H9 (cell line): Measurements from ENCODE around the gene RALBP1. TPM values are rescaled to one million over a fixed set of nuclear protein-coding genes. Genes with fewer than 3 reads are reported as not detected.

Experiments used
- DNase-seq: peaks from one replicate; pipeline ENCODE4 v3.0.0-alpha.2; 2017
- H2AFZ ChIP-seq: one replicate; pipeline ENCODE4 v1.6.1; 2013; ENCODE audit warnings: mild to moderate bottlenecking, low read length, control low read depth, moderate library complexity
- H2AK5ac ChIP-seq: 2 replicates; pipeline ENCODE4 v1.6.1; 2013; ENCODE audit warnings: low read length, control low read depth, mixed read lengths; ENCODE audit not compliant: insufficient read length
- H2BK120ac ChIP-seq: one replicate; pipeline ENCODE4 v1.6.1; 2013; ENCODE audit warnings: low read depth, mild to moderate bottlenecking, low read length, control low read depth, inconsistent platforms; ENCODE audit not compliant: poor library complexity, severe bottlenecking
- H2BK12ac ChIP-seq: 2 replicates; pipeline ENCODE4 v1.6.1; 2013; ENCODE audit warnings: low read length, control low read depth, mixed read lengths, low read depth; ENCODE audit not compliant: insufficient read length
- H2BK15ac ChIP-seq: 2 replicates; pipeline ENCODE4 v1.6.1; 2013; ENCODE audit warnings: low read depth, low read length, control low read depth
- H2BK20ac ChIP-seq: one replicate; pipeline ENCODE4 v1.6.1; 2013; ENCODE audit warnings: low read depth, mild to moderate bottlenecking, low read length, control low read depth, inconsistent platforms; ENCODE audit not compliant: poor library complexity, severe bottlenecking
- H2BK5ac ChIP-seq: 2 replicates; pipeline ENCODE4 v1.6.1; 2013; ENCODE audit warnings: low read length, control low read depth, mixed read lengths; ENCODE audit not compliant: insufficient read length
- H3K14ac ChIP-seq: 2 replicates; pipeline ENCODE4 v1.6.1; 2013; ENCODE audit warnings: low read length, control low read depth; ENCODE audit not compliant: insufficient read depth
- H3K18ac ChIP-seq: 2 replicates; pipeline ENCODE4 v1.6.1; 2013; ENCODE audit warnings: low read depth, mild to moderate bottlenecking, mixed read lengths, low read length, control low read depth; ENCODE audit not compliant: insufficient read length
- H3K23ac ChIP-seq: 2 replicates; pipeline ENCODE4 v1.6.1; 2013; ENCODE audit warnings: low read length, control low read depth, mixed read lengths, low read depth; ENCODE audit not compliant: insufficient read length
- H3K23me2 ChIP-seq: 2 replicates; pipeline ENCODE4 v1.6.1; 2013; ENCODE audit warnings: low read depth, mild to moderate bottlenecking, mixed read lengths, low read length, control low read depth; ENCODE audit not compliant: insufficient read length, poor library complexity, severe bottlenecking
- H3K27ac ChIP-seq: 2 replicates; pipeline ENCODE4 v1.5.1; 2013; ENCODE audit warnings: low read length, control low read depth, mixed read lengths, low read depth; ENCODE audit not compliant: insufficient read length
- H3K27me3 ChIP-seq: 2 replicates; pipeline ENCODE4 v1.6.1; 2013; ENCODE audit warnings: low read length, control low read depth, inconsistent platforms; ENCODE audit not compliant: insufficient read depth
- H3K4ac ChIP-seq: 2 replicates; pipeline ENCODE4 v1.6.1; 2013; ENCODE audit warnings: low read depth, mild to moderate bottlenecking, control low read depth, inconsistent platforms, low read length, moderate library complexity
- H3K4me1 ChIP-seq: 2 replicates; pipeline ENCODE4 v1.6.1; 2013; ENCODE audit warnings: low read length, control low read depth, inconsistent platforms; ENCODE audit not compliant: insufficient read depth
- H3K4me2 ChIP-seq: 2 replicates; pipeline ENCODE4 v1.6.1; 2013; ENCODE audit warnings: low read length, control low read depth, mixed read lengths; ENCODE audit not compliant: insufficient read length, insufficient read depth
- H3K56ac ChIP-seq: 2 replicates; pipeline ENCODE4 v1.6.1; 2013; ENCODE audit warnings: low read depth, mild to moderate bottlenecking, mixed read lengths, low read length, control low read depth; ENCODE audit not compliant: insufficient read length
- H3K79me1 ChIP-seq: 2 replicates; pipeline ENCODE4 v1.6.1; 2013; ENCODE audit warnings: low read depth, mild to moderate bottlenecking, moderate library complexity, low read length, control low read depth, inconsistent platforms; ENCODE audit not compliant: insufficient read depth, poor library complexity, severe bottlenecking
- H3K79me2 ChIP-seq: 2 replicates; pipeline ENCODE4 v1.6.1; 2013; ENCODE audit warnings: low read length, control low read depth, inconsistent platforms; ENCODE audit not compliant: insufficient read depth
- H3K9ac ChIP-seq: 2 replicates; pipeline ENCODE4 v1.6.1; 2013; ENCODE audit warnings: low read length, control low read depth, mixed read lengths; ENCODE audit not compliant: insufficient read length; ENCODE audit errors: extremely low read depth
- H3K9me3 ChIP-seq: one replicate; pipeline ENCODE4 v1.6.1; 2013; ENCODE audit warnings: low read depth, low read length, inconsistent platforms; ENCODE audit not compliant: control insufficient read depth
- H3T11ph ChIP-seq: one replicate; pipeline ENCODE4 v1.6.1; 2013; ENCODE audit warnings: mild to moderate bottlenecking, low read length, control low read depth, inconsistent platforms
- H4K20me1 ChIP-seq: one replicate; pipeline ENCODE4 v1.6.1; 2013; ENCODE audit not compliant: control insufficient read depth, insufficient read length, insufficient read depth
- H4K5ac ChIP-seq: 2 replicates; pipeline ENCODE4 v1.6.1; 2013; ENCODE audit warnings: low read depth, mild to moderate bottlenecking, mixed read lengths, low read length, control low read depth; ENCODE audit not compliant: insufficient read length
- H4K8ac ChIP-seq: replicated peaks from 2 replicates; pipeline ENCODE4 v1.6.1; 2013; ENCODE audit warnings: low read length, control low read depth, mixed read lengths, low read depth; ENCODE audit not compliant: insufficient read length
- H4K91ac ChIP-seq: 2 replicates; pipeline ENCODE4 v1.6.1; 2013; ENCODE audit warnings: low read depth, mild to moderate bottlenecking, moderate library complexity, mixed read lengths, low read length, control low read depth; ENCODE audit not compliant: insufficient read length
- H3K27ac Mint-ChIP-seq, 3 experiments: 2 replicates in 2 of 3; 3 replicates in 1 of 3; pipeline ENCODE4 v1.8.0; 2020 to 2021; ENCODE audit warnings: mixed read lengths in 3 of 3, mild to moderate bottlenecking in 1 of 3, moderate library complexity in 1 of 3
- H3K27me3 Mint-ChIP-seq: 2 replicates; pipeline ENCODE4 v1.8.0; 2021; ENCODE audit warnings: low read depth, mild to moderate bottlenecking, moderate library complexity, mixed read lengths
- H3K36me3 Mint-ChIP-seq, 3 experiments: 2 replicates in 2 of 3; 3 replicates in 1 of 3; pipeline ENCODE4 v1.8.0; 2020 to 2021; ENCODE audit warnings: low read depth in 3 of 3, mixed read lengths in 3 of 3; ENCODE audit not compliant: insufficient read depth in 1 of 3
- H3K4me1 Mint-ChIP-seq, 2 experiments: 2 replicates each; pipeline ENCODE4 v1.8.0; 2020; ENCODE audit warnings: mixed read lengths in 2 of 2
- H3K4me3 Mint-ChIP-seq, 2 experiments: 2 replicates in 1 of 2; 3 replicates in 1 of 2; pipeline ENCODE4 v1.8.0; 2020 to 2021; ENCODE audit warnings: mild to moderate bottlenecking in 2 of 2, mixed read lengths in 2 of 2, moderate library complexity in 1 of 2
- H3K9me3 Mint-ChIP-seq, 2 experiments: 2 replicates in 1 of 2; 3 replicates in 1 of 2; pipeline ENCODE4 v1.8.0; 2020; ENCODE audit warnings: mild to moderate bottlenecking in 2 of 2, mixed read lengths in 2 of 2, moderate library complexity in 1 of 2
- WGBS: extraction: QIAGEN DNeasy Blood & Tissue Kit; methylation state at CpG from one replicate; pipeline ENCODE4 v1.1.7; 2013; ENCODE audit warnings: missing lambda C conversion rate, low lambda C conversion rate, mixed read lengths; ENCODE audit not compliant: insufficient read length; ENCODE audit errors: extremely low coverage; 5-methylcytosine and 5-hydroxymethylcytosine counted together
- total RNA-seq: library from RNA; stranded (reverse); gene quantifications from 2 replicates; pipeline ENCODE4 v1.2.1, GENCODE V29; 2021
- TF ChIP-seq, protein P1 (sequence below): fragments of 200-600 bp; sonication (generic); conservative IDR thresholded peaks from 3 replicates; pipeline ENCODE4 v1.8.0; 2021; ENCODE audit warnings: antibody characterized with exemption, mild to moderate bottlenecking

RALBP1 gene
- total RNA-seq, 1 experiment from 2014 or later, result 51.0 TPM

DNA sequence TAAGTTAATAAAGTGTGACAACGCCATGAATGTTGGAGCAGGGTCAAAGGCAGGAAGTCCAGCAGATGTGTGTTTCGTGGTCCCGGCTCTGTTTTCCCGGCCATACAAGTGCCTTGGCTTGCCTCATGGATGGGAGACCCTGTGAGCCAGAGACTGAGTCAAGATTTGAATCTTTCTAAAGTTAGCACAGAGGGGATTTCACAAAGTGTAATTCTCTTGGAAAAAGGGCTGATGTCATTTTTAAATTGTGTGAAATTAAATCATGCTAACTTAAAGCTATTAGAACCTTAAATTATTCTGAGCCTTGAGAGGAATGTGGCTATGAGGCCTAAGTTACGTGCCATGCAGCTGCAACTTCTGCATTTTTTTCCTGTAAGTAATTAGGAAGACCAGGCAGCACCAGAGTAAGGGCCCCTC, 38.3 kb upstream of the RALBP1 start:
- no peaks in the 10 kb centered on the region for H3K27me3 ChIP-seq
- peaks cover 3% of the 10 kb centered on the region; the same call in 1 of the 2 replicates for H3K4me1 ChIP-seq
- no peak overlapping the region for H4K8ac ChIP-seq
- no peak overlapping the region for H3K4me2 ChIP-seq
- no peak for DNase-seq
- H4K20me1 ChIP-seq, result no peaks in the 10 kb centered on the region
- Mint-ChIP-seq H3K36me3 (0 out of 7 replicates have a peak, but pooled peaks cover 0 to 3% (median 1%) of the 10 kb centered on the region in 3 experiments), H3K27me3 (peaks cover 2% of the 10 kb centered on the region; the same call in 1 of the 2 replicates), H3K4me3 (no peak overlapping the region), H3K4me1 (peaks cover 22 to 29% of the 10 kb centered on the region in 2 experiments), H3K27ac (peak overlapping the region in 1 of 3 experiments; percentile 82; a peak in 2 of 7 replicates), H3K9me3 (peaks cover 0 to 3% of the 10 kb centered on the region in 2 experiments; a peak in 1 of 5 replicates)
- H2BK5ac ChIP-seq, result no peak overlapping the region
- H2BK20ac ChIP-seq, result no peak overlapping the region
- H2AK5ac ChIP-seq, result no peak overlapping the region
- H3K9ac ChIP-seq, result no peak overlapping the region
- H3K27ac ChIP-seq, result no peak overlapping the region
- no peak overlapping the region for H3T11ph ChIP-seq
- H2BK12ac ChIP-seq, result no peak overlapping the region
- no peak overlapping the region for H2BK120ac ChIP-seq
- H3K23ac ChIP-seq, result no peak overlapping the region
- H3K18ac ChIP-seq, result no peak overlapping the region
- H3K4ac ChIP-seq, result no peak overlapping the region
- H3K9me3 ChIP-seq, result no peaks in the 10 kb centered on the region
- H3K79me2 ChIP-seq, result no peaks in the 10 kb centered on the region
- no CpG with 5 or more reads among the region's 5 CpGs for WGBS
- H4K91ac ChIP-seq, result no peak overlapping the region
- H3K14ac ChIP-seq, result no peak overlapping the region
- H3K79me1 ChIP-seq, result no peaks in the 10 kb centered on the region
- TF ChIP-seq, protein P1, sequence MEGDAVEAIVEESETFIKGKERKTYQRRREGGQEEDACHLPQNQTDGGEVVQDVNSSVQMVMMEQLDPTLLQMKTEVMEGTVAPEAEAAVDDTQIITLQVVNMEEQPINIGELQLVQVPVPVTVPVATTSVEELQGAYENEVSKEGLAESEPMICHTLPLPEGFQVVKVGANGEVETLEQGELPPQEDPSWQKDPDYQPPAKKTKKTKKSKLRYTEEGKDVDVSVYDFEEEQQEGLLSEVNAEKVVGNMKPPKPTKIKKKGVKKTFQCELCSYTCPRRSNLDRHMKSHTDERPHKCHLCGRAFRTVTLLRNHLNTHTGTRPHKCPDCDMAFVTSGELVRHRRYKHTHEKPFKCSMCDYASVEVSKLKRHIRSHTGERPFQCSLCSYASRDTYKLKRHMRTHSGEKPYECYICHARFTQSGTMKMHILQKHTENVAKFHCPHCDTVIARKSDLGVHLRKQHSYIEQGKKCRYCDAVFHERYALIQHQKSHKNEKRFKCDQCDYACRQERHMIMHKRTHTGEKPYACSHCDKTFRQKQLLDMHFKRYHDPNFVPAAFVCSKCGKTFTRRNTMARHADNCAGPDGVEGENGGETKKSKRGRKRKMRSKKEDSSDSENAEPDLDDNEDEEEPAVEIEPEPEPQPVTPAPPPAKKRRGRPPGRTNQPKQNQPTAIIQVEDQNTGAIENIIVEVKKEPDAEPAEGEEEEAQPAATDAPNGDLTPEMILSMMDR, result no peak
- H3K23me2 ChIP-seq, result no peaks in the 10 kb centered on the region
- H3K56ac ChIP-seq, result no peak overlapping the region
- no peak overlapping the region for H4K5ac ChIP-seq
- H2AFZ ChIP-seq, result no peak overlapping the region
- no peak overlapping the region for H2BK15ac ChIP-seq
